Adrenal gland (tissue), 12 donors: ENCODE measurements around the gene EPHA5. TPM values are rescaled to one million over a fixed set of nuclear protein-coding genes. Genes with fewer than 3 reads are reported as not detected.

ENCODE experiments used
- DNase-seq, 7 donors: peaks; one replicate each; pipeline ENCODE4 v3.0.0-alpha.2; 2019 to 2020
- H3K27ac ChIP-seq, 5 donors: fragments of 200-600 bp; sonication (generic) in 4 of 5; 1 replicate in 3 of 5; 2 replicates in 2 of 5; pipeline versions ENCODE4 v1.5.1 to v1.8.0; 2016 to 2020; ENCODE audit warnings: mild to moderate bottlenecking in 1 of 5
- H3K27me3 ChIP-seq: fragments of 200-600 bp; 2 replicates; pipeline ENCODE4 v1.8.0; 2021
- H3K36me3 ChIP-seq, 2 donors: fragments of 200-600 bp; replicated peaks in 1 of 2; 1 replicate in 1 of 2; 2 replicates in 1 of 2; pipeline versions ENCODE4 v1.5.1 to v1.8.0; 2018 to 2022
- H3K4me1 ChIP-seq, 2 donors: fragments of 200-600 bp; replicated peaks in 1 of 2; 1 replicate in 1 of 2; 2 replicates in 1 of 2; pipeline versions ENCODE4 v1.5.1 to v1.8.0; 2018 to 2021
- H3K4me3 ChIP-seq, 4 donors: fragments of 200-600 bp; sonication (generic) in 3 of 4; one replicate each; pipeline ENCODE4 v1.5.1; 2016 to 2018
- H3K9me3 ChIP-seq, 3 donors: fragments of 200-600 bp; sonication (generic) in 1 of 3; replicated peaks in 1 of 3; 1 replicate in 2 of 3; 2 replicates in 1 of 3; pipeline versions ENCODE4 v1.5.1 to v1.8.0; 2016 to 2021
- POLR2A ChIP-seq, 2 donors: fragments of 450-650 bp; IDR thresholded peaks; one replicate each; pipeline ENCODE4 v1.6.1; 2017; ENCODE audit warnings: antibody characterized with exemption in 2 of 2, mild to moderate bottlenecking in 2 of 2, moderate library complexity in 1 of 2
- WGBS, 4 donors: extraction: QIAGEN DNeasy Blood & Tissue Kit in 2 of 4; methylation state at CpG; one replicate each; pipeline versions ENCODE4 v1.1.5 to v1.1.7; 2013 to 2017; 5-methylcytosine and 5-hydroxymethylcytosine counted together
- intact Hi-C, 2 donors: fragments of 100-400 bp; cut with DNase I; formaldehyde crosslinking; loops; one replicate each; pipeline versions ENCODE4 v1.14.1 to v1.15.0; 2022 to 2023
- polyA plus RNA-seq, 3 donors: library from polyadenylated mRNA; stranded (reverse); fragments of 200-250 nt in 2 of 3; fragments of 350-450 nt in 1 of 3; fragmentation: Illumina TruSeq in 1 of 3; extraction: RNeasy Lipid Tissue Mini Kit (QIAGEN cat#74804) in 1 of 3; gene quantifications; one replicate each; pipeline ENCODE4 v1.2.3, GENCODE V29; 2013 to 2014
- total RNA-seq, 9 donors: library from RNA; depleted of rRNA in 4 of 9; stranded (reverse); fragments of >200 nt in 4 of 9; fragments of 120-200 nt in 1 of 9; fragmentation: NEBNext Ultra II Directional in 1 of 9; extraction: Animal tissue kit (Norgen Biotek cat#: 25700) in 1 of 9; gene quantifications; one replicate each; pipeline versions ENCODE4 v1.1.0 to v1.2.4, GENCODE V29; 2013 to 2023
- TF ChIP-seq, protein P1 (sequence below), 6 experiments: fragments of 450-650 bp in 4 of 6; fragments of 200-600 bp in 2 of 6; sonication (generic) in 1 of 6; IDR thresholded peaks; 1 replicate in 5 of 6; 2 replicates in 1 of 6; pipeline versions ENCODE4 v1.5.1 to v1.8.0; 2016 to 2021; ENCODE audit warnings: antibody characterized with exemption in 6 of 6, mild to moderate bottlenecking in 2 of 6, moderate library complexity in 1 of 6
- donor health status: healthy with polysubstance abuse.
- donor health status: Bipolar disorder and iron deficiency.
- donor health status: DM: yes; HTN: yes; CAD: no.
- donor health status: DM: no; HTN: no; CAD: no.
- donor health status: DM: no; HTN: no; CAD: no.
- donor health status: DM: yes; HTN: yes; CAD: no.

EPHA5 gene
- total and polyA plus RNA-seq, 12 donors = 0.04 to 0.95 (median 0.22) TPM; not detected in 3

- Histone ChIP-seq H3K27ac (no peak overlapping the region), H3K4me3 (no peak overlapping the region), H3K27me3 (no peaks in the 10 kb centered on the region), H3K4me1 (no peaks in the 10 kb centered on the region), H3K9me3 (no peaks in the 10 kb centered on the region), H3K36me3 (no peaks in the 10 kb centered on the region)
- TF ChIP-seq, protein P1, sequence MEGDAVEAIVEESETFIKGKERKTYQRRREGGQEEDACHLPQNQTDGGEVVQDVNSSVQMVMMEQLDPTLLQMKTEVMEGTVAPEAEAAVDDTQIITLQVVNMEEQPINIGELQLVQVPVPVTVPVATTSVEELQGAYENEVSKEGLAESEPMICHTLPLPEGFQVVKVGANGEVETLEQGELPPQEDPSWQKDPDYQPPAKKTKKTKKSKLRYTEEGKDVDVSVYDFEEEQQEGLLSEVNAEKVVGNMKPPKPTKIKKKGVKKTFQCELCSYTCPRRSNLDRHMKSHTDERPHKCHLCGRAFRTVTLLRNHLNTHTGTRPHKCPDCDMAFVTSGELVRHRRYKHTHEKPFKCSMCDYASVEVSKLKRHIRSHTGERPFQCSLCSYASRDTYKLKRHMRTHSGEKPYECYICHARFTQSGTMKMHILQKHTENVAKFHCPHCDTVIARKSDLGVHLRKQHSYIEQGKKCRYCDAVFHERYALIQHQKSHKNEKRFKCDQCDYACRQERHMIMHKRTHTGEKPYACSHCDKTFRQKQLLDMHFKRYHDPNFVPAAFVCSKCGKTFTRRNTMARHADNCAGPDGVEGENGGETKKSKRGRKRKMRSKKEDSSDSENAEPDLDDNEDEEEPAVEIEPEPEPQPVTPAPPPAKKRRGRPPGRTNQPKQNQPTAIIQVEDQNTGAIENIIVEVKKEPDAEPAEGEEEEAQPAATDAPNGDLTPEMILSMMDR (IDR thresholded peaks at IDR 0.05) = no peak
- no peak for TF ChIP-seq POLR2A (IDR thresholded peaks at IDR 0.05)
- WGBS, 4 donors = 27 to 38% (median 35%) methylated on average over 3 of the region's 3 CpGs
- DNase-seq = no peak
- intact Hi-C loops = no loop called here
These were observed 35.1 kb downstream of the EPHA5 start for GRCh38 chr4:65635051-65635821.

DNA sequence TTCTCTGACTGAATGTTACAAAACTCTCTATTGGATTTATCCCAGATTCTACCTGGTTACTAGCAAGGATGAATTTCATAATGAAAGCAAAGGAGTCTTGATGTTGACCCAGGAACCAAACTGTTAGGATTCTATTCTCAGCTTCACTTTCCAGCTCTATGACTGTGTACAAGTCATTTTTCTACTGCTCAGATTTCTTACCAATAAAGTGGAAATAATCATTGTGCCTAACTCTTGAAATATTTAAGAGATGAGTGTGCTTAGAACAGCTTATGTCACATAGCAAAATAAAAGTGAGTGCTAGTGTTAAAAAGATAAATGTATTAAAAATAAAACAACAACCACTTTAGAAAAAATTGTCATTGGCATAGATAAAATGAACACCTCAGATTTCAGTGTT, 45.6 kb downstream of the EPHA5 start:
- Histone ChIP-seq H3K9me3 (no peaks in the 10 kb centered on the region), H3K27ac (no peak overlapping the region), H3K4me3 (no peak overlapping the region), H3K27me3 (no peaks in the 10 kb centered on the region), H3K36me3 (no peaks in the 10 kb centered on the region), H3K4me1 (no peaks in the 10 kb centered on the region)
- intact Hi-C loops = no loop called here
- DNase-seq = no peak
- TF ChIP-seq, protein P1 (IDR thresholded peaks at IDR 0.05) = no peak
- TF ChIP-seq POLR2A (IDR thresholded peaks at IDR 0.05) = no peak

DNA sequence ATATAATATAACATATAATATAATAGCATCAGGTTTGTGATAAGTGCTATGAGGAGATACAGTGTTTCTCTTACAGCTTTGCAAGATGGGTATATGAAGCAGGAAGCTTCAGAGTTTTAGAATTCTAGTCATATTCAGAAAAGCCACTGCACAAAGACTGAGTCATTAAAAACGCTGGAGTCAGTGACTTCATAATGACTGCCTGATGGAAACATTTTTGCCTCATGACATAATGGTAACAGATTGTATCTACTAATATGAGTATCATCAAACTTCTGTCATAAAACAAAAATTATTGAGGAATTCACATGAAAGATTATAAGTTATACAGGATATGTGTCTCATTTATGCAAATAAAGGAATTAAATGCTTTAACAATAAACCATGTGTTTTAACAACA, 46.8 kb downstream of the EPHA5 start:
- no peaks in the 10 kb centered on the region for H3K27me3 ChIP-seq
- no peaks in the 10 kb centered on the region for H3K36me3 ChIP-seq
- intact Hi-C loops = no loop called here
- H3K9me3 ChIP-seq = no peaks in the 10 kb centered on the region
- H3K4me3 ChIP-seq = no peak overlapping the region
- no peak for DNase-seq
- H3K27ac ChIP-seq = no peak overlapping the region
- WGBS, 4 donors = 37 to 55% (median 51%) methylated on average over 1 of the region's 1 CpG
- H3K4me1 ChIP-seq = no peaks in the 10 kb centered on the region
- TF ChIP-seq, protein P1 (IDR thresholded peaks at IDR 0.05) = no peak
- TF ChIP-seq POLR2A (IDR thresholded peaks at IDR 0.05) = no peak

DNA sequence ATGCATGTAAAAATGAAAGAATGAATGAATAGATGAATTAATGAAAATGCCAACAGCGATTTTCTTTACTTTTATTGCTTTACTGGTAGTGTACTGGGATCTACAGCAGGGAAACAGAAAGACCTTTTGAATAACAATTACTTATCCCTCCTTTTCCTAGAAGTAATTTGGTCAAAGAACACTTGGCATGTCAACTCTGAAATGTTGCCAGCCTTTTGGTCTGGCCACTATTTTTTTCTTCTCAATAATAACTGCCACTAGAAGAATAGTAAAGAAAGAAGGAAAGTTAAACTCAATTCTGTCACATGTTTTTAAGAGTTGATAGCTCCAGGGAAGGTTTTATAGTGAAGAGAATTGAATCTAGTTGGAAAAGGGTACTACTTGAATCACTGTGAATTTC, 52.9 kb downstream of the EPHA5 start:
- H3K36me3 ChIP-seq = no peaks in the 10 kb centered on the region
- no peaks in the 10 kb centered on the region for H3K4me1 ChIP-seq
- TF ChIP-seq, protein P1 (IDR thresholded peaks at IDR 0.05) = no peak
- no peak for TF ChIP-seq POLR2A (IDR thresholded peaks at IDR 0.05)
- no peaks in the 10 kb centered on the region for H3K9me3 ChIP-seq
- intact Hi-C loops = no loop called here
- WGBS, 4 donors = 38 to 45% (median 42%) methylated on average over 1 of the region's 1 CpG
- no peak for DNase-seq
- no peak overlapping the region for H3K27ac ChIP-seq
- no peak overlapping the region for H3K4me3 ChIP-seq
- no peaks in the 10 kb centered on the region for H3K27me3 ChIP-seq
